ENCODE measurements around the gene GREB1. TPM values are rescaled to one million over a fixed set of nuclear protein-coding genes. Genes with fewer than 3 reads are reported as not detected.

The GREB1 gene
- total RNA-seq, 2 experiments from 2014 or later = 0.28 to 0.54 TPM

DNA sequence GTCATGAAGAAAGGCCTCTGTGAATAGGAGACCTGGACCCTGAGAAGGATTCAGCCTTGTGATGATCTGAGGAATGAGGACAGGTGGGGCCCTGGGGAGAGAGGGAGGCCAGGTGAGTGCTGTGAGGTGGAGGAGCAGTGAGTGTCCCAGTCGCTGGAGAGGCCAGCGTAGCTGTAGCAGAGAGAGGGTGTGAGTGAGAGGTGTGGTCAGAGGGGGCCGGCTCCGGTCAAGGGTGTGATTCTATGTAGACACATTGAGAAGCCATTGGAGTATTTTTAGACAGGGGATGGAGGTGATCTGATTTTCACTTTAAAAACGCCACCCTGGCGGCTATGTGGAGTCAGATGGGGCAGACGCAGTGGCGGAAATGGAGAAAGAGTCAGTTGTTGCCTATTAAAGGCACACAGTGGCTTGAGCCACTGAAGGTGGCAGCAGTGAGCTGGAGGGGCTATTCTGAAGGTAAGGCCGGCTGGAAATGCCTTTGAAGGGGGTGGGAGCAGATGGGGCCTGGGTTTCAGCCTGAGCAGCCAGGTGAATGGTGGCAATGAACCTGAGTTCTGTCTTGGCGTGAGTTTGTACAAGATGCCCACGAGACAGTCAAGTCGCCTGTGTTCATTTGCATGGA lies 55.6 kb downstream of the GREB1 start:
- no peaks in the 10 kb centered on the region for H3K36me3 Mint-ChIP-seq
- H3K9me3 Mint-ChIP-seq = no peaks in the 10 kb centered on the region
- no peak for ATAC-seq (ENCODE audit: low read depth)
- no peak overlapping the region for H3K4me3 Mint-ChIP-seq
- peaks cover 1% of the 10 kb centered on the region for H3K4me1 Mint-ChIP-seq
- no peak overlapping the region for H3K27ac Mint-ChIP-seq
- POLR2A ChIA-PET = no interaction called here
- no peak for DNase-seq
- peaks cover 2% of the 10 kb centered on the region for H3K27me3 Mint-ChIP-seq

DNA sequence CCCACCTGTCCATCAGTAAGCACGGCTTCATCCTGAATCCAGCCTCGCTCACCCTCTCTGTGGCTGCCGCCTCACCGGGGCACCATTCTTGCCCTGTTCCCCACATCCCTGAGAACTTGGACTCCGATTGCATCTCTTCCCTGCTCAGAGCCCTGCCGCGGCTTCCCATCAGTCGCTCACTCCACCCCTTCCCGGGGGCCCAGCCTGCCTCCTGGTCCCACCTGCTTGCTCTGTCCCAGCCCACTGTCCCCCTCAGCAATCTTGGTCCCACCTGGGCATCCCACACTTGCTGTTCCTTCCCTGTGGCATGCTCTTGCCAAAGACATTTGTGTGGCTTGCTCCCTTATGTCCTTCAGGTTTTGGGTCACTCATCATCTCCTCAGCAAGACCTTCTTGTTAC lies 56.3 kb downstream of the GREB1 start:
- peaks cover 2% of the 10 kb centered on the region for H3K27me3 Mint-ChIP-seq

DNA sequence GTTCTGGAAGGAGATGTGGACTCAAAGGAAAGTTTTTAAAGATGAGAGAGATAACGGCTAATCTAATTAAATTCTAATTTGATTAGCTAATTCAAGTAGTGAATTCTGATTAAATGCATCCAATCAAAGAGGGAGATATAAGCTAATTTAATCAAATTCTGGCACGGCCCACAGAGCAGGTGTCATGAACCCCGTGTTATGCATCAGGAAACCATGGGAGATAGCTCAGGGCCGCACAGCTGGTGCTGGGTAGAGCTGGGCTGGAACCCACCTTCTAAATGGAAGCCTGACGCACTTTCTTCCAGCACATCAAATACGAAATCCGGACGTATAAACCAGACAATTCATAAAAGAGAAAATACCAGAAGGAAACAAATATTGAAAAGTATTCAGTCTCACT lies 57.2 kb downstream of the GREB1 start:
- H3K4me1 Mint-ChIP-seq = no peaks in the 10 kb centered on the region
- ATAC-seq (ENCODE audit: low read depth) (no peak), DNase-seq (no peak)
- H3K36me3 Mint-ChIP-seq = no peaks in the 10 kb centered on the region
- H3K9me3 Mint-ChIP-seq = no peaks in the 10 kb centered on the region
- no peak overlapping the region for H3K27ac Mint-ChIP-seq
- H3K4me3 Mint-ChIP-seq = no peak overlapping the region
- peaks cover 2% of the 10 kb centered on the region for H3K27me3 Mint-ChIP-seq
- POLR2A ChIA-PET = no interaction called here

More for the DNA sequence above, 56.3 kb downstream of the GREB1 start:
- ATAC-seq (ENCODE audit: low read depth) (no peak), DNase-seq (no peak)
- no peaks in the 10 kb centered on the region for H3K9me3 Mint-ChIP-seq
- no peak overlapping the region for H3K27ac Mint-ChIP-seq
- POLR2A ChIA-PET = no interaction called here
- H3K4me3 Mint-ChIP-seq = no peak overlapping the region
- no peaks in the 10 kb centered on the region for H3K36me3 Mint-ChIP-seq
- no peaks in the 10 kb centered on the region for H3K4me1 Mint-ChIP-seq

DNA sequence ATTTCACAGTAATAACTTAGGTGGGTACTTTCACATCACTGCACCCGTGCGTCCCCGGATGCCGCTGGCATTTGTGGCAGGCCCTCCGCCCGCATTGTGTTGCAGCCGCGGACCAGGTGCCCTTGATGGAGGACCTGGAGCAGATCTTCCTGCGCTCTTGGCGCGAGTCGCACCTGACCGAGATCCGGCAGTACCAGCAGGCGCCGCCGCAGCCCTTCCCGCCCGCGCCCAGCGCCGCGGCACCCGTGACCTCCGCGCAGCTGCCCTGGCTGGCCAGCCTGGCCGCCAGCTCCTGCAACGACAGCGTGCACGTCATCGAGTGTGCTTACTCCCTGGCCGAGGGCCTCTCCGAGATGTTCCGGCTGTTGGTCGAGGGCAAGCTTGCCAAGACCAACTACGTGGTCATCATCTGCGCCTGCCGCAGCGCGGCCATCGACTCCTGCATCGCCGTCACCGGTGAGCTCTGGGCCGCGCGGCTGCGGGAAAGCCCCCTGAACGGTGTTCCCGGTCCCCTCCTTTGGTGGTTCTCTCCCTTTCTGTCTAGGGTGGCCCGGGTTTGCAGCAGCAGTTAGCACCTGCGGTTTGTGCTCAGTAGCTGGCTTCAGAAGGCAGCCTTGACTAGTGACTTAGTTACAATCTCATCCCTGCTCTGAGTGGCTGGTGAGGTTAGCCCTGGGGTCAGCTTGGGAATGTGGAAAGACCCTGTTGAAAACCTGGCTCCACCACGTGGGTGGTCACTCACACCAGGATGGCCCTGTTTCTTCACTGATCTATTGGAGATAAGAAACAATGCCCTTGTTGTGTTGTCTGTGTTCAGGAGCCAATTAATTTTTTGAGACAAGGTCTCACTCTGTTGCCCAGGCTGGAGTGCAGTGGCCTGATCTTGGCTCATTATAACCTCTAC lies 59.1 kb downstream of the GREB1 start:
- ATAC-seq (ENCODE audit: low read depth) = no peak
- POLR2A ChIA-PET = no interaction called here
- H3K4me1 Mint-ChIP-seq = no peaks in the 10 kb centered on the region

DNA sequence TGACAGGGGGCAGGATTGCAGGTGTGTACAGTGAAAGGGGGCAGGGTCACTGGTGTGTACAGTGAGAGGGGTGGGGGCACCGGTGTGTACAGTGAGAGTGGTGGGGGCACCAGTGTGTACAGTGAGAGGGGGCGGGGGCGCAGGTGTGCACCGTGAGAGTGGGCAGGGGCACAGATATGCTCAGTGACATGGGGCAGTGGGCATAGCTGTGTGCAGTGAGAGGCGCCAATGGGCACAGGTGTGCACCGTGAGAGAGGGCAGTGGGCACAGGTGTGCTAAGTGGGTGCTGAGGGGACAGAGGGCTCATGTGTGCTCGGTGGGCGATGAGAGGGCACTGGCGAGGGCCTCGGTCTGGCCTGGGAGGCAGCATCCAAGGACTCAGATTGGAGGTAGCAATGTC lies 63.0 kb downstream of the GREB1 start:
- Mint-ChIP-seq H3K36me3 (no peaks in the 10 kb centered on the region), H3K9me3 (no peaks in the 10 kb centered on the region), H3K27me3 (no peaks in the 10 kb centered on the region), H3K4me3 (no peak overlapping the region), H3K4me1 (no peaks in the 10 kb centered on the region), H3K27ac (no peak overlapping the region)
- DNase-seq (no peak), ATAC-seq (ENCODE audit: low read depth) (no peak)
- POLR2A ChIA-PET = no interaction called here

More for the DNA sequence above, 59.1 kb downstream of the GREB1 start:
- DNase-seq = no peak
- Mint-ChIP-seq H3K36me3 (no peaks in the 10 kb centered on the region), H3K4me3 (no peak overlapping the region), H3K9me3 (no peaks in the 10 kb centered on the region), H3K27me3 (peaks cover 2% of the 10 kb centered on the region), H3K27ac (no peak overlapping the region)

DNA sequence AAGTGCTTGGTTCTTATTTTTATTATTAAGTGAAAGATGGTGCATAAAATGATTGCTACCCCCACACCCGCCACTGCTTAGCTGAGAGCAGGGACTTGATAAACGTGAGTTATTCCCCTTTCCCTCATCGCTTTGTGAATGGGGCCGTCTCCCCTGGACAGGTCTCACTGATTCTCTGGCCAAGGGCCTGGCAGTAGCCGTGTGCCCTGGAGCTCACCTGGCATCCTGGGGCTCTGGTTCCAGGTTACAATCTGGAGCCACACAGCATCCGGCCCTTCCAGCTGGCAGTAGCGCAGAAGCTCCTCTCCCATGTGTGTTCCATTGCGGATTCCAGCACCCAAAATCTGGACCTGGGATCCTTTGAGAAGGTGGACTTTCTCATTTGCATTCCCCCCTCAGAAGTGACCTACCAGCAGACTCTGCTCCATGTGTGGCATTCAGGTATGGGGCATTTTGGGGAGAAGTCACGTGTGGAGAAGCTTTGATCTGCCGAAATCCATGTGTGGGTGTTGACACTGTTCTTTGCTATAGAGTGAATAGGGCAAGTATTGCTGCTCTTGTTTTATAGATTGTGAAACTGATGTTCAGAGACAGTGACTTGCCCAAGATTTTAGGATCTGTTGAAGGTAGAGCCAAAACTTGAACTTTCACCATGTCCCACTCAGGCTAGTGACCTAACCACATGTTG lies 63.8 kb downstream of the GREB1 start:
- Mint-ChIP-seq H3K36me3 (no peaks in the 10 kb centered on the region), H3K4me1 (no peaks in the 10 kb centered on the region), H3K4me3 (no peak overlapping the region), H3K9me3 (no peaks in the 10 kb centered on the region), H3K27ac (no peak overlapping the region), H3K27me3 (no peaks in the 10 kb centered on the region)
- ATAC-seq (ENCODE audit: low read depth) = no peak
- DNase-seq = no peak
- POLR2A ChIA-PET = no interaction called here

DNA sequence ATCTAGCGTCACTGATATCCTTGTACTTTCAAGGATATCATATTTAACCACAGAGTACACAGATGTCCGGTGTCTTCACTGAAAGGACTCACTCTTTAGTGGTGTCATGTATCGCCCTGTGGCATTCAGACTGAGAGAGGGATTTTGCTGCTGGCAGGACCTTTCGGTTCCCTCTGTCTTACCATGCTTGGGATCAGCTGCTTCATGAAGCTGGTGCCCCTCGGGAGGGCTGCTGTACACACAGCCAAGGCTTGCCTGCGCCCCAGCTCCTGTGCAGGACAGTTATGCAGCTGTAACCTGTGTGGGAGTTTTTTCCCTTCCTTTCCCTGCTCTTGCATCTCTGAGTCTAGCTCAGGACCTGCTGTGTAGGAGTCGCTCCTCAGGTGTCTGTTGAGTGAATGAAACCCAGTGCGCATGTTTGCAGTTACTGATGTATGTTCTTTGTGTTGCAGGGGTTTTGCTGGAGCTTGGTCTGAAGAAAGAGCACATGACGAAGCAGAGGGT lies 64.4 kb downstream of the GREB1 start:
- no peak overlapping the region for H3K27ac Mint-ChIP-seq
- H3K36me3 Mint-ChIP-seq = no peaks in the 10 kb centered on the region
- ATAC-seq (ENCODE audit: low read depth) = no peak
- no peak overlapping the region for H3K4me3 Mint-ChIP-seq
- H3K27me3 Mint-ChIP-seq = no peaks in the 10 kb centered on the region
- H3K9me3 Mint-ChIP-seq = no peaks in the 10 kb centered on the region
- DNase-seq = no peak
- no peaks in the 10 kb centered on the region for H3K4me1 Mint-ChIP-seq
- POLR2A ChIA-PET = no interaction called here

DNA sequence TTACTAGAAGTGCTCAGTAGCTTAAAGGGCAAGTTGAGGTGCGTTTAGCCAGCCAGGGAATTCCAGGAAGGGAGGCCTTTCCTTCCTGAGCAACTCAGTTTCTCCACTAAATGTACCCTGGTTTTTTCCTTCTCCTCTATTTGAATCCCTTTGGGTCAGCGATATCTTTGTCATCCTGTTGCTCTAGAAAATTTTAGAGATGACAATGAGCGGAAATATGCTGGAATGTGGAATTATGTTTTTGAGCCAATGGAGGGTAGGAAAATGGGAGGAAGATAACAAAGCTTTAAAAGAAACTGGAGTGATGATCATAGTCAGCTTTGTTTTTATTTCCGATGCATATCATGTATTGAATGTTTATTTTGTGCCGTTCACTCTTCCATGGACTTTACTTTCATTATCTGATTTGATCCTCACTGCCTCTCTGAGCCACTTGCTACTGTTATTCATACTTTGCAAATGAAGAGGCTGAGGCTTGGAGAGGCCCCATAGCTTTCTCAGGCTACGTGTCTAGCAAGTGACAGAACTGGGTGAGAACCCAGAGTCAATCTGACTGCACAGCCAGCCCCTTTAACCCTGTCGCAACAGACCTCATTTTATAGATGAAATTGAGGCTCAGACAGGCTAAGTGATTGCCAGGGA lies 68.8 kb downstream of the GREB1 start:
- POLR2A ChIA-PET = no interaction called here

DNA sequence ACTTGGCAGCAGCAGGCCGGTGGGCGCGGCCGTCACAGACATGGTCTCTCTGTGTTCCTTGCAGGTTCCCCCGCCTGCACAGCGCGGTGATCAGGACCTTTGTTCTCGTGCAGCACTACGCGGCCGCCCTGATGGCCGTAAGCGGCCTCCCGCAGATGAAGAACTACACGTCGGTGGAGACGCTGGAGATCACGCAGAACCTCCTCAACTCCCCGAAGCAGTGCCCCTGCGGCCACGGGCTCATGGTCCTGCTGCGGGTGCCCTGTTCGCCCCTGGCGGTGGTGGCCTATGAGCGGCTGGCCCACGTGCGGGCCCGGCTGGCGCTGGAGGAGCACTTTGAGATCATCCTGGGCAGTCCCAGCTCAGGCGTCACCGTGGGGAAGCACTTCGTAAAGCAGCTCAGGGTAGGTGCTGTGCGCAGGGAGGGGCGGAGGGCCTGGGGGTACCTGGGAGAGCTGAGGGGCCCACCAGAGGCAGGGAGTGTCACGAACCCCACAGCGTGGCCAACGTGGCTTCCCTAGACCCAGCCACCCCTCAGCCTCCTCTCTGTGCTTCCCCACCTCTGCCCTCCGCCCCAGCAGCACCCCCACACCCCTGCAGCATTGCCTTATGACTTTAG lies 76.9 kb downstream of the GREB1 start:
- no peaks in the 10 kb centered on the region for H3K9me3 Mint-ChIP-seq

More for the DNA sequence above, 68.8 kb downstream of the GREB1 start:
- no peak for ATAC-seq (ENCODE audit: low read depth)
- DNase-seq = no peak
- H3K36me3 Mint-ChIP-seq = no peaks in the 10 kb centered on the region
- H3K27me3 Mint-ChIP-seq = no peaks in the 10 kb centered on the region
- no peaks in the 10 kb centered on the region for H3K4me1 Mint-ChIP-seq
- H3K27ac Mint-ChIP-seq = no peak overlapping the region
- no peaks in the 10 kb centered on the region for H3K9me3 Mint-ChIP-seq
- no peak overlapping the region for H3K4me3 Mint-ChIP-seq

DNA sequence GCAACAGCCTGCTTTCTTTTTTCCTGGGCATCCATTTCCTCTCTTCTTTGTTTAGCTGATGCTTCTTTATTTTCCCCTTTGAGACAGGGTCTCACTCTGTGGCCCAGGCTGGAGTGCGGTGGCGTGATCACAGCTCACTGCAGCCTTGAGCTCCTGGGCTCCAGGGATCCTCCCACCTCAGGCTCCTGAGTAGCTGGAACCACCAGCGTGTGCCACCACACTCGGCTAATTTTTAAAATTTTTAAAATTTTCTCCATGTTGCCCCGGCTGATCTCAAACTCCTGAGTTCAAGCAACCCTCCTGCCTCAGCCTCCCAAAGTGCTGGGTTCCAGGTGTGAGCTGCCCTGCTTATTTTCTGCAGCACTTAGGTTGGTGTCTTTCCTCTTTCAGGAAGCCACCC lies 77.4 kb downstream of the GREB1 start:
- POLR2A ChIA-PET = no interaction called here
- H3K27ac Mint-ChIP-seq = no peak overlapping the region
- no peaks in the 10 kb centered on the region for H3K9me3 Mint-ChIP-seq
- no peaks in the 10 kb centered on the region for H3K36me3 Mint-ChIP-seq
- no peaks in the 10 kb centered on the region for H3K4me1 Mint-ChIP-seq
- H3K27me3 Mint-ChIP-seq = peaks cover 3% of the 10 kb centered on the region
- DNase-seq = no peak
- no peak overlapping the region for H3K4me3 Mint-ChIP-seq
- no peak for ATAC-seq (ENCODE audit: low read depth)

More for the DNA sequence above, 76.9 kb downstream of the GREB1 start:
- Mint-ChIP-seq H3K4me3 (no peak overlapping the region), H3K27me3 (peaks cover 3% of the 10 kb centered on the region), H3K36me3 (no peaks in the 10 kb centered on the region), H3K27ac (no peak overlapping the region), H3K4me1 (no peaks in the 10 kb centered on the region)
- POLR2A ChIA-PET = no interaction called here
- no peak for DNase-seq
- ATAC-seq (ENCODE audit: low read depth) = no peak

DNA sequence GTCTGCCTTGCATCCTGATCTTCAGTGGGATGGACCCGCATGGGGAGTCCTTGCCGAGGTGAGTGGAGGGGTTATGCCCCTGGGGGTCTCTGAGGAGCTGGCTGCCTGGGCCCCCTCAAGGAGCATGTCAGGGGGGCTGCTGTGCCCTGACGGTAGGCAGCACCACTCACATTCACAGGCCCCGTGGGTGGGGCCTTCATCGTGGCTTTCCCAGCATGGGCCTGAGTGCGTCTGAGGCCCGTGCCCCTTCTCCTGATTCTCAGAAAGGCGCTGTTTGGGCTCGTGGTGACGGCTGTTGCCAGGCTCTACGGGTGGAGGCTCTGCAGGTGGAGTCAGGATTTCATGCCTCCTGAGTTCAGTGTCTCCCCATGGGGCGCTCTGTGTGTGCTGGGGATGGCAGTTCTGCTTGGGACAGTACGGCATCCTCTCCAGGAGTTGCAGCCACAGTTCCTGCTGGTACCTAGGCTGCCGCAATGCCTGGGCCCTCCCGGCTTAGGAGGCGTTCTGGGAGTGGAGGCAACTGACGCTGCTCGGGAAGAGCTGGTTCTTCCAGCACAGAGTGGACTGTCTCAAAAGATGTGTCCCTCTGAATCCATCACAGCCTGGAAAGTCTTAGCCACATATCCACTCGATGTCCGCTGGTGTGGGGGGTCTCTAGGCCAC lies 78.8 kb downstream of the GREB1 start:
- Mint-ChIP-seq H3K9me3 (no peaks in the 10 kb centered on the region), H3K4me1 (no peaks in the 10 kb centered on the region), H3K4me3 (no peak overlapping the region), H3K27ac (no peak overlapping the region), H3K36me3 (no peaks in the 10 kb centered on the region), H3K27me3 (peaks cover 3% of the 10 kb centered on the region)
- DNase-seq = no peak
- ATAC-seq (ENCODE audit: low read depth) = no peak
- POLR2A ChIA-PET = no interaction called here

DNA sequence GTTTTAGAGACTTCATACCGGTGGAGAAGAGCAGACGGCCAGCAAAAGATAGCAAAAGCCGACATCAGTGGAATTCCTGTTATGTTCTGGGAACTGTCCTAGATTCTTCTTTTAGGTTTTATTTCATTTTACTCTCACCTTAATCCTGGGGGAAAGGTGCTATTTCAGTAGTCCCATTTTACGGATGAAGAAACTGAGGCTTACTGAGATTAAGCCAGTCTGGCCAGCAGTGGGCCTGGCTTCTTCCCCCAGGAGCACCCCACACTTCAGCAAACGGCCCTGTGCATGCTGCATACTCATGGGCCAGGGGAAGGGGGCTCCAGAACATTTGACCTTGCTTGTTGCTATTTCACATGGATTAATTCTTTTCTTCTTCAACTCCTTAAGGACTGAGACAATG lies 79.5 kb downstream of the GREB1 start:
- Mint-ChIP-seq H3K36me3 (no peaks in the 10 kb centered on the region), H3K4me3 (no peak overlapping the region), H3K27me3 (peaks cover 3% of the 10 kb centered on the region), H3K9me3 (no peaks in the 10 kb centered on the region), H3K27ac (no peak overlapping the region), H3K4me1 (no peaks in the 10 kb centered on the region)
- ATAC-seq (ENCODE audit: low read depth) (no peak), DNase-seq (no peak)
- POLR2A ChIA-PET = no interaction called here

DNA sequence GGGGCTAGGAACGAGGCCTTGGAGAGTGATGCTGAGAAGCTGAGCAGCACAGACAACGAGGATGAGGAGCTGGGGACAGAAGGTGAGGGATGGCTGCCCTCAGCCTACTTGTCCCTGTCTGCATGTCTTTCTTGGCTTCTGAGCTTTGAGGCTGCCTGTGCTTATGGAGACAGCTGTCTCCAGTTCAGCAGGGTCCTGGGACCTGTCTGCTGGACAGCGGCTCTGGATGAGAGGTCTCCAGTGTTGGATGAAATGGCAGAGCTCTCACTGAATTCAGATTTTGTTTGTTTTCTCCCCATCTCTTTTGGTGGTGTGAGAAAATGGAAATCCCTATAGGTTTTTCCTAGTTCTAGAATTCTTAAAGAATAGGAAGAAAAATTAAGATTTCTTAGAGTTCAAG lies 81.4 kb downstream of the GREB1 start:
- no peak for ATAC-seq (ENCODE audit: low read depth)
- no peak for DNase-seq
- H3K27me3 Mint-ChIP-seq = peaks cover 4% of the 10 kb centered on the region
- H3K4me3 Mint-ChIP-seq = no peak overlapping the region
- POLR2A ChIA-PET = no interaction called here
- H3K27ac Mint-ChIP-seq = no peak overlapping the region
- H3K36me3 Mint-ChIP-seq = no peaks in the 10 kb centered on the region
- no peaks in the 10 kb centered on the region for H3K9me3 Mint-ChIP-seq
- no peaks in the 10 kb centered on the region for H3K4me1 Mint-ChIP-seq
